HUES6 (cell line): Measurements from ENCODE around the gene KCNMB2.
"Not testable (repeated sequence)": the region's sequence is repeated elsewhere in the genome, so short reads cannot be mapped to it uniquely, and the experiment has no call there.

Experiments
- H3K27ac ChIP-seq: 2 replicates; pipeline ENCODE4 v1.7.0; 2013; ENCODE audit warnings: low read depth, mild to moderate bottlenecking, low read length, inconsistent platforms
- H3K27me3 ChIP-seq: 2 replicates; pipeline ENCODE4 v1.6.1; 2013; ENCODE audit warnings: low read length; ENCODE audit not compliant: control insufficient read depth, insufficient read depth
- H3K36me3 ChIP-seq: 2 replicates; pipeline ENCODE4 v1.6.1; 2013; ENCODE audit warnings: low read length; ENCODE audit not compliant: control insufficient read depth, insufficient read depth
- H3K4me1 ChIP-seq: 2 replicates; pipeline ENCODE4 v1.6.1; 2013; ENCODE audit warnings: low read length; ENCODE audit not compliant: control insufficient read depth, insufficient read depth
- H3K4me3 ChIP-seq: 2 replicates; pipeline ENCODE4 v1.5.1; 2013; ENCODE audit warnings: low read depth, low read length
- H3K9ac ChIP-seq: one replicate; pipeline ENCODE4 v1.6.1; 2013; ENCODE audit warnings: mild to moderate bottlenecking, low read length
- H3K9me3 ChIP-seq: 2 replicates; pipeline ENCODE4 v1.6.1; 2013; ENCODE audit warnings: low read depth, low read length; ENCODE audit not compliant: control insufficient read depth, insufficient read depth

The KCNMB2 gene

DNA sequence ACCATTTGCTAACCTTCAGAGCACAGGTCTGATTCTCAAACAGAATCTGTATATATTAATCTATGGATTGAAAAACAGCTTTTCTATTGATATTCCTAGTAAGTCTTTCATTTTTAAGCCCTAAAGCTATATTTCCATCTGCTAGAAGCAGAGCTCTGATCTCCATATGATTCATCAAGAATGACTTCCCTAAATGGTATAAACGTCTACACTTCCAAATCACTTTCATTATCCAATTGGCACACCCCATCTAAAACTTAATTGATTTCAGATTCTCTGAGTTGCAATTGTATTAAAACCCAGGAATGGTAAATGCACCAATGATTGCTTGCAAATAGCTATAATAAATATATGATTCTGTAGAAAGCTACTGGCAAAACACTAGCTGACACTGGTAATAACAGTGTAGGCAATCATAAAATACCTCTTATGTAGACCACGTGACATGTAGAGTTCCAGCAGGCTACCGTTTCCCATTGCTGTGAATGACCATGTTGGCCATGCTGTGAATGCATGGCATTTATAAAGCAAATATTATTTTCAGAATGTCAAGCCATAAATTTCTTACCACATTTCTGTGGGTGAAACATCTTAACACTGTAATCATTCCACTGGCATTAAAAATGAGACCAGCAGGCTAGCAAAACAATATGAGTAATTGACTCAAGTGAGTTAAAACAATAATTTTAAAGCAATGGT lies 309.3 kb downstream of the KCNMB2 start:
- Histone ChIP-seq H3K9me3 (peaks cover 7% of the 10 kb centered on the region; the same call in 1 of the 2 replicates), H3K9ac (no peak overlapping the region), H3K36me3 (0 out of 2 replicates have a peak, but pooled peaks cover 3% of the 10 kb centered on the region), H3K27me3 (no peaks in the 10 kb centered on the region), H3K27ac (no peak overlapping the region), H3K4me1 (no peaks in the 10 kb centered on the region), H3K4me3 (no peak overlapping the region)

DNA sequence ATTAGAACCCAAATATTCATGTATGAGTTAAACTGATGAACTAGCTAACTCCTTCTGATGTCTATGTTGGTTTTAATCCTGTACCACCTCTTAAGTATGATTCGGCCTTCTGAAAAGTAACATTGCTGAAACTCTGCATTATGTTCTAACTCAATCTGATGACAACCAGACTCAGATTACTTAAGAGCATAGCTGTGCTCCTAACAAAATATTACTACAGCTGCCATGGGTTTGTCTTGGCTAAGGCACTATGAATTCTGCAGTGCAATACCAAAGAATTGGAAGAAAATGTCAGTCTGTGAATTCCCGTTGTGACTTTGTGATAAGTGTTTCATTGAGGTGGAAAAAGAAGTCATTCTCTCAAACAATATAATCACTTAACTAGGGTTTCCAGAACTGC lies 311.0 kb downstream of the KCNMB2 start:
- Histone ChIP-seq H3K4me3 (no peak overlapping the region), H3K9ac (no peak overlapping the region), H3K27ac (no peak overlapping the region), H3K4me1 (no peaks in the 10 kb centered on the region), H3K27me3 (no peaks in the 10 kb centered on the region), H3K9me3 (no peaks in the 10 kb centered on the region; the same call in 1 of the 2 replicates), H3K36me3 (no peaks in the 10 kb centered on the region)

DNA sequence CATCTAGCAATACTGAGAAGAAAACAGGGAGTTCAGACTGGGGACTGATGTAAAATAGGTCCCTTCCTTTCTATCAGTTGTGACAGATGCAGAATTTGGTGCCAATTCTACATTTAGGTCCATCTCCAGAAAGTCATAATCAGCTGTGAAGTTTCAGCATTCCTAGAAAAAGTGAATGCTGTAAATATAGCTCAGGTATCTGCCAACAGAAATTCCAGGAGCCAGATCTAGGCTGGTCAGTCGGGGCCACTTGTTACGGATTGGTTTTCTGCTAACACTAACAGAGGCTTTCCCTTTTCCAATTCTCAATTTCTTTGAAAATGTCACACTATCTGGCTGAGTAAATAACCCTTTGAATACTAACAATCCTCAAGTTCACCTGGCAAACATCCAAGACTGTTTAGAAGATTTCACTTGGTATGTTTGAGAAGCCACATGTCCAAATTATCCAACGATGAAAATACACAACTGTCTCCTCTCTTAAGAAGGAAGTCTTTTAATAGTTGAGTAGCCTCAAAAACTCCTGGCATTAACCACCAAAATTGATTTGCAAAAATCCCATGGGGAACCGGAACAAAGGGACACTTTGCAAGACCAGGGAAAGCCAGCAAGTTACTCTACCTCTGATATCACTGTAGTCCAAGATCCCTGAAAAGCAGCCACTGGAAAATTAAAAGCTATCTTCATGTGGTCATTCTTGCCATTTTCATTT lies 313.1 kb downstream of the KCNMB2 start:
- H3K4me3 ChIP-seq: no peak overlapping the region
- H3K27ac ChIP-seq: no peak overlapping the region
- no peaks in the 10 kb centered on the region for H3K27me3 ChIP-seq
- no peaks in the 10 kb centered on the region for H3K4me1 ChIP-seq
- no peak overlapping the region for H3K9ac ChIP-seq
- H3K9me3 ChIP-seq: no peaks in the 10 kb centered on the region
- no peaks in the 10 kb centered on the region for H3K36me3 ChIP-seq

DNA sequence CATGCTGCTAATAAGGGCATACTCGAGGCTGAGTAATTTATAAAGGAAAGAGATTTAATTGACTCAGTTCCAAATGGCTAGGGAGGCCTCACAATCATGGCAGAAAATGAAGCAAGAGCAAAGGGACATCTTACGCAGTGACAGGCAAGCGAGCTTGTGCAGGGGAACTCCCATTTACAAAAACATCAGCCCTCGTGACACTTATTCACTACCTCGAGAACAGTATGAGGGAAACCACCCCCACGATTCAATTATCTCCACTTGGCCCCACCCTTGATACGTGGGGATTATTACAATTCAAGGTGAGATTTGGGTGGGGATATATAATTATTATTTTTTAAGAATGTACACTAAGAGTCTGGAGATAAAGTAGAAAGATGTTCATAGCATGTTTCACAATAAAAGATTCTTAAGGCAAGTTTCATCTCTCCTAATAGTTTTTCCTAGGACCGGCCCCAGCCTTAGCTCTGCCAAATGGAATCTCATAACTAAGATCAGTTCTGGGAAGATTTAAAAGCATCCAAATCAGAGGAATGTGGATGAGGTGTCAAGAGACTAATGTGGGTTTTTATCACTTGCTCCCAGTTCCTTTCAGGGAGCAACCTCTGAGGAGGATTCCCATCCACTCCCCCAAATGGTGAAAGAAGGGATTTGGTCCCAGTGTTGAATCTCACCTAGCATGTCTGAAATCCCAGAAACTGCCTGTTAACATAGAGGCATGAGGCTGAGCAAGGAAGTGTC lies 314.4 kb downstream of the KCNMB2 start:
- Histone ChIP-seq H3K9ac (no peak overlapping the region), H3K9me3 (no peaks in the 10 kb centered on the region), H3K36me3 (no peaks in the 10 kb centered on the region), H3K27me3 (no peaks in the 10 kb centered on the region), H3K4me3 (no peak overlapping the region), H3K27ac (no peak overlapping the region), H3K4me1 (no peaks in the 10 kb centered on the region)

DNA sequence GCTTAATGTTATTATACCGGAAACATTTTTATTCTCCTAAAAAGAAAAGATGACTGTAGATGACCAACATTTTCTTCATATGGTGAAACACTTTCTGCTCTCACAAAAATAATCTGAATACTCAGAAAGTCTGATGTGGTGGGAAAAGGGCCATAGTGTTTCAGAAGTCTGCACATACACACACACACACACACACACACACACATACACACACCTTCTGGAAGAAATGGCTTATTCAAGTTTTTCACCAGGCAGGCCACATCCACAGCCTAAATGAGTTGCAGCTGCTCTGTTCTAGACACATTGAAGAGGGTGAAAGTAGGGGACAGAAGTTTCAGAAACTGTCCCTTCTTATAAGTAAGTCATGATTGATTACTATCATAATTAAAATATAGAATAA lies 315.3 kb downstream of the KCNMB2 start:
- Histone ChIP-seq H3K27ac (no peak overlapping the region), H3K9me3 (no peaks in the 10 kb centered on the region), H3K36me3 (no peaks in the 10 kb centered on the region), H3K4me1 (no peaks in the 10 kb centered on the region), H3K4me3 (no peak overlapping the region), H3K27me3 (no peaks in the 10 kb centered on the region), H3K9ac (no peak overlapping the region)

DNA sequence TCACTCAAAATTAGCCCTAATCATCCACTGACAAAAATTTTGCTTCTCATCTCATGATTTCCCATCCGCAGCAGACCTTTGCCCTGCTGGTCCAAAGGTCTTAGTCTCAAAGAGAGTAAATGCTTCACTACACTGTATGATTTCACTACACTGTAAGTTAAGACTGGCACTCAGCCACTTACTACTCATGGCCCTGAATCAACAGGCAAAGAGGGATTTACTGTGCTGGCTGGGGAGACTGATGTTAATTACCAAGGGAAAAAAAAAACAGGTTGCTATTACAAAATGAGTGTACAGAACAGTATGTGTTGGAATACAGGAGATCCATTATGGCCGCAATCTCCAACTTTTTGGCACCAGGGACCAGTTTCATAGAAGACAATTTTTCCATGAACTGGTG lies 320.6 kb downstream of the KCNMB2 start:
- H3K27me3 ChIP-seq: no peaks in the 10 kb centered on the region
- no peaks in the 10 kb centered on the region for H3K36me3 ChIP-seq
- H3K4me3 ChIP-seq: no peak overlapping the region
- H3K9ac ChIP-seq: no peak overlapping the region
- no peak overlapping the region for H3K27ac ChIP-seq
- no peaks in the 10 kb centered on the region for H3K4me1 ChIP-seq
- H3K9me3 ChIP-seq: no peaks in the 10 kb centered on the region

DNA sequence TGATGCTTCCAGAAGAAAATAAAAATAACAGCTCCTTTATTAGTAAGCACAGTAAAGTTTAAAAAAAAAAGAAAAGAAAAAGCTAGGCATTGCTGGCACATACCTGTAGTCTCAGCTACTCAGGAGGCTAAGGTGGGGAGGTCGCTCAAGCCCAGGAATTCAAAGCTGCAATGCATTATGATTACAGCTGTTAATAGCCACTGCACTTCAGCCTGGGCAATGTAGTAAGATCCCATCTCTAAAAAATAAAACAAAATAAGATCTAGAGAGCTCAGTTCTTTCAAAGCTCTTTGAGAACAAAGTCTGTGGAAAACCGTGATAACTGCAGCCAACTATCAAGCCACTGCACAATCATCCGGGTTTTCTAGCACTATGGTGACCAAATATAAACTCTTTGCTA lies 323.1 kb downstream of the KCNMB2 start:
- peak overlapping the region; percentile 82; the same call in 1 of the 2 replicates for H3K27ac ChIP-seq

DNA sequence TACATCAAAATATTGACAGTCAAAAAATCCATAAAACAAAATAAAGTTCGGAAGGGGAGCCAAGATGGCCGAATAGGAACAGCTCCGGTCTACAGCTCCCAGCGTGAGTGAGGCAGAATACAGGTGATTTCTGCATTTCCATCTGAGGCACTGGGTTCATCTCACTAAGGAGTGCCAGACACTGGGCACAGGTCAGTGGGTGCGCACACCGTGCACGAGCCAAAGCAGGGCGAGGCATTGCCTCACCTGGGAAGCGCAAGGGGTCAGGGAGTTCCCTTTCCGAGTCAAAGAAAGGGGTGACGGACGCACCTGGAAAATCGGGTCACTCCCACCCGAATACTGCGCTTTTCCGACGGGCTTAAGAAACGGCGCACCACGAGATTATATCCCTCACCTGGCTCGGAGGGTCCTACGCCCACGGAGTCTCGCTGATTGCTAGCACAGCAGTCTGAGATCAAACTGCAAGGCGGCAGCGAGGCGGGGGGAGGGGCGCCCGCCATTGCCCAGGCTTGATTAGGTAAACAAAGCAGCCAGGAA lies 323.7 kb downstream of the KCNMB2 start:
- H3K4me3 ChIP-seq: peak overlapping the region; percentile 89
- H3K27ac ChIP-seq: peak overlapping the region; percentile 82; the same call in 1 of the 2 replicates
- peak overlapping the region; percentile 93 for H3K9ac ChIP-seq

More for the DNA sequence above, 323.1 kb downstream of the KCNMB2 start:
- Histone ChIP-seq H3K27me3 (no peaks in the 10 kb centered on the region), H3K36me3 (no peaks in the 10 kb centered on the region), H3K9ac (peak overlapping the region; percentile 93), H3K4me1 (no peaks in the 10 kb centered on the region), H3K4me3 (peak overlapping the region; percentile 89), H3K9me3 (no peaks in the 10 kb centered on the region)

DNA sequence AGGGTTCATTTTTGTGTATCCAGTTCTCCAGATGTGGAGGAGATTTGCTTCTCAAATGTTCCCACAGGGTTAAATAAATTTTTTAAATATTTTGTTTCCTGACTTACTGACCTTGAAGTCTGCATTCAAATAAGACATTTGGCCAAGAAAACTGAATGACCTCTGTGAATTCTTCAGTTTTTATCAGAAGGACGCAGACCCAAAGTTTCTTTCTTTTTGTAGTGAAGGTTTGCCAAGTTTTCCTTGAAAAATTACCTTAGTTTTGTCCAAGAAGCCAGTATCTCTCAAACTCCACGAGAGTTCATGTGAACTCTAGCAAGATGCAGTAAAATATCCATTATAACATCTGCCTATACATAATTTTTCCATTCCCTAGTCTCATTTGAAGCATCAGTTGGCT lies 332.4 kb downstream of the KCNMB2 start:
- Histone ChIP-seq H3K9ac (no peak overlapping the region), H3K4me1 (no peaks in the 10 kb centered on the region), H3K36me3 (no peaks in the 10 kb centered on the region), H3K9me3 (no peaks in the 10 kb centered on the region), H3K27ac (no peak overlapping the region), H3K4me3 (no peak overlapping the region), H3K27me3 (no peaks in the 10 kb centered on the region)

More for the DNA sequence above, 323.7 kb downstream of the KCNMB2 start:
- not testable (repeated sequence) for H3K9me3 ChIP-seq, H3K4me1 ChIP-seq, H3K27me3 ChIP-seq, H3K36me3 ChIP-seq

DNA sequence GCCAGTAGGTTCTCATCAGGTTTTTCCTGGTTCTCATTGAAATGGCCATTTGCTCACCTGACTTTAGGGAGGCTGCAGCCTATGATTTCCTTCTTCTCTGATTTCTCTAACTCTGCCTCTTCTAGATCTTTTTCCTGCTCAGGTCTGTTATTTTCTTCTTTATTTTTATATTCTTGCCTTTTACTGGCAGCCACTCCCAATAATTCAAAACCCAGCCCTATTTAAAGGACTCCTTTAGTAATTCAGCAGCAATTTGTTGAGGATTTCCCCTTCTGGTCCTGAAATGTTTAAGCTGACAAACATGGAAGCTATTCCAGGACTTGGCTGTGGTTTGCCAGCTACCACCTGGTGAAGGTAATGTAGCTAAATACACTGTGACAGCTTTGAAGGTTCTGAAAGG lies 333.8 kb downstream of the KCNMB2 start:
- no peaks in the 10 kb centered on the region for H3K4me1 ChIP-seq
- H3K36me3 ChIP-seq: no peaks in the 10 kb centered on the region
- H3K9me3 ChIP-seq: no peaks in the 10 kb centered on the region
- H3K27ac ChIP-seq: no peak overlapping the region
- no peaks in the 10 kb centered on the region for H3K27me3 ChIP-seq
- no peak overlapping the region for H3K4me3 ChIP-seq
- H3K9ac ChIP-seq: no peak overlapping the region

DNA sequence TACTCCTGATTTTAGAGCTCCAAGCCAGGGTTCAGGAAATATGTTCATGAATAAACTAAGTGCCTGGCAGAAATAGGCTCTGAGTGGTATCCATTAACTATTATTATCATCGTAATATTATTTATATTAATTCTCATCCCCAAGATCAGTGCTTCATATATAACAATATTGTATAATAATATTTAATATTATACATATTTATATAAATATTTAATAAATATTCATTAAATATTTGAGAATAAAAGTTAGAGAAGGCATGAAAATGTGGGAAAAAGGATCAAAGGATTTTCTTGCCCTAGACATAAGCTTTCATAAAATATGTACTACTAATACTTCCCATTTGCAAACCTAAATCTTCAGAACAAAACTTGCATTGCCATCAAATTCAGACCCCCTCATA lies 338.9 kb downstream of the KCNMB2 start:
- Histone ChIP-seq H3K27me3 (no peaks in the 10 kb centered on the region), H3K4me3 (no peak overlapping the region), H3K9me3 (no peaks in the 10 kb centered on the region), H3K36me3 (no peaks in the 10 kb centered on the region), H3K27ac (no peak overlapping the region), H3K4me1 (peaks cover 8% of the 10 kb centered on the region), H3K9ac (no peak overlapping the region)
